Myocyte (in vitro differentiated cells): Measurements from ENCODE around the gene MT1H. TPM values are rescaled to one million over a fixed set of nuclear protein-coding genes. Genes with fewer than 3 reads are reported as not detected.

Experiments
- DNase-seq: peaks from one replicate; pipeline ENCODE4 v3.0.0-alpha.2; 2012; ENCODE audit warnings: low read depth
- total RNA-seq: library from RNA; depleted of rRNA; stranded (reverse); fragments of >200 nt; gene quantifications from 2 replicates; pipeline ENCODE4 v1.2.3, GENCODE V29; 2014

MT1H gene
- total RNA-seq, 1 donor from 2014 or later: not detected

GRCh38 chr16:56636616-56637413 is 32.8 kb upstream of the MT1H start:
- DNase-seq: no peak

GRCh38 chr16:56637814-56638750 is 31.5 kb upstream of the MT1H start, which contains the start of gene MT1A:
Gene MT1A (plus strand): TSS chr16:56638666. CDS start chr16:56638739, 73 bp downstream.
- DNase-seq: no peak

GRCh38 chr16:56639045-56639444 is 30.6 kb upstream of the MT1H start:
- DNase-seq: no peak

- no peak for DNase-seq
Observed at GRCh38 chr16:56640076-56640475, 29.5 kb upstream of the MT1H start.

- DNase-seq: peak; percentile 77
Observed at GRCh38 chr16:56641166-56641565, 28.4 kb upstream of the MT1H start.

GRCh38 chr16:56643080-56643778 is 26.4 kb upstream of the MT1H start:
- peak; percentile 24 for DNase-seq

GRCh38 chr16:56643833-56644232 is 25.8 kb upstream of the MT1H start:
- DNase-seq: no peak

GRCh38 chr16:56645311-56645710 is 24.3 kb upstream of the MT1H start:
- DNase-seq: no peak

GRCh38 chr16:56645838-56646237 is 23.8 kb upstream of the MT1H start:
- DNase-seq: no peak

GRCh38 chr16:56647641-56648431 is 21.8 kb upstream of the MT1H start:
- no peak for DNase-seq

- DNase-seq: no peak
Observed at GRCh38 chr16:56649271-56649670, 20.3 kb upstream of the MT1H start.

GRCh38 chr16:56649820-56650219 is 19.8 kb upstream of the MT1H start:
- DNase-seq: no peak

GRCh38 chr16:56651586-56651985 is 18.0 kb upstream of the MT1H start, which contains the start of gene MT1B:
Gene MT1B (plus strand): TSS chr16:56651886. CDS start chr16:56651954, 68 bp downstream.
- DNase-seq: no peak

- DNase-seq: peak; percentile 13
Observed at GRCh38 chr16:56652600-56652999, 17.0 kb upstream of the MT1H start.

GRCh38 chr16:56653218-56653617 is 16.4 kb upstream of the MT1H start:
- no peak for DNase-seq

GRCh38 chr16:56657555-56658326 is 11.9 kb upstream of the MT1H start, which contains the start of gene MT1F:
Gene MT1F (plus strand): TSS chr16:56657959. CDS start chr16:56658059, 100 bp downstream.
- no peak for DNase-seq

GRCh38 chr16:56658327-56658875 is 11.2 kb upstream of the MT1H start:
- no peak for DNase-seq

- DNase-seq: no peak
Observed at GRCh38 chr16:56662357-56663354, 7.0 kb upstream of the MT1H start.
